H1 (cell line): ENCODE results near the gene RMDN2. TPM values are rescaled to one million over a fixed set of nuclear protein-coding genes. Genes with fewer than 3 reads are reported as not detected.

ENCODE experiments used
- ASH2L ChIP-seq: fragments of 200-600, 300-600 bp; sonication (generic); IDR thresholded peaks from one replicate; pipeline ENCODE4 v1.7.1; 2017; ENCODE audit warnings: low read length
- BACH1 ChIP-seq: IDR thresholded peaks from 2 replicates; pipeline ENCODE4 v1.6.1; 2012; ENCODE audit warnings: low read length, improper control_type of control experiment
- CBX5 ChIP-seq: fragments of 300-800, 300-1000 bp; sonication (generic); IDR thresholded peaks from 2 replicates; pipeline ENCODE4 v1.7.1; 2016; ENCODE audit warnings: antibody characterized with exemption, low read length, low read depth
- CHD1 ChIP-seq: IDR thresholded peaks from 2 replicates; pipeline ENCODE4 v1.6.1; 2012; ENCODE audit warnings: low read depth, low read length, improper control_type of control experiment
- CREB1 ChIP-seq: IDR thresholded peaks from 2 replicates; pipeline ENCODE4 v1.6.1; 2012; ENCODE audit warnings: inconsistent platforms
- HDAC6 ChIP-seq: IDR thresholded peaks from one replicate; pipeline ENCODE4 v1.7.1; 2012; ENCODE audit warnings: low read depth, mild to moderate bottlenecking, inconsistent platforms, low read length, moderate library complexity
- MAFK ChIP-seq: IDR thresholded peaks from 2 replicates; pipeline ENCODE4 v1.6.1; 2012; ENCODE audit warnings: low read depth, mild to moderate bottlenecking, improper control_type of control experiment, low read length
- RBBP5 ChIP-seq: IDR thresholded peaks from 2 replicates; pipeline ENCODE4 v1.7.1; 2012; ENCODE audit warnings: low read depth, mild to moderate bottlenecking, inconsistent platforms, low read length, moderate library complexity, borderline replicate concordance
- RFX5 ChIP-seq: IDR thresholded peaks from 2 replicates; pipeline ENCODE4 v1.6.1; 2011; ENCODE audit warnings: low read depth, low read length, improper control_type of control experiment, borderline replicate concordance
- RNF2 ChIP-seq: fragments of 200-900, 300-1000 bp; sonication (generic); IDR thresholded peaks from 2 replicates; pipeline ENCODE4 v1.7.1; 2016; ENCODE audit warnings: borderline replicate concordance, low read depth, mild to moderate bottlenecking, antibody characterized with exemption, low read length; ENCODE audit not compliant: poor library complexity, severe bottlenecking; ENCODE audit errors: missing control alignments
- SAP30 ChIP-seq: fragments of 300-600 bp; sonication (generic); IDR thresholded peaks from 2 replicates; pipeline ENCODE4 v1.7.1; 2012; ENCODE audit warnings: low read length, moderate library complexity, mild to moderate bottlenecking, inconsistent platforms; ENCODE audit not compliant: insufficient read depth, insufficient replicate concordance
- SIRT6 ChIP-seq: IDR thresholded peaks from one replicate; pipeline ENCODE4 v1.7.1; 2012; ENCODE audit warnings: low read length, inconsistent platforms
- SRF ChIP-seq: IDR thresholded peaks from 2 replicates; pipeline ENCODE4 v1.6.1; 2011; ENCODE audit warnings: mild to moderate bottlenecking, low read depth, low read length, moderate library complexity
- TAF1 ChIP-seq: IDR thresholded peaks from 2 replicates; pipeline ENCODE4 v1.6.1; 2011; ENCODE audit warnings: mild to moderate bottlenecking, low read depth, low read length
- TEAD4 ChIP-seq: IDR thresholded peaks from 2 replicates; pipeline ENCODE4 v1.6.1; 2012; ENCODE audit warnings: low read depth, low read length, inconsistent platforms, mixed read lengths
- polyA plus RNA-seq, 7 experiments: library from polyadenylated mRNA; depleted of rRNA in 3 of 7; stranded (reverse) in 5 of 7; unstranded in 2 of 7; fragments of >200 nt in 5 of 7; fragments of 200-250 nt in 2 of 7; gene quantifications; 1 replicate in 5 of 7; 2 replicates in 1 of 7; 4 replicates in 1 of 7; pipeline versions ENCODE4 v1.2.1 to v1.2.3, GENCODE V29; 2011 to 2013; ENCODE audit warnings: missing spikeins in 2 of 7, mixed read lengths in 2 of 7
- total RNA-seq: library from RNA; stranded (reverse); fragmentation: NEBNext Ultra II Directional; extraction: Animal tissue kit (Norgen Biotek cat#: 25700); gene quantifications from 2 replicates; pipeline ENCODE4 v1.2.1, GENCODE V29; 2021
- TF ChIP-seq, protein P1 (sequence below): IDR thresholded peaks from 2 replicates; pipeline ENCODE4 v1.6.1; 2012; ENCODE audit warnings: low read length, inconsistent platforms
- TF ChIP-seq, protein P2 (sequence below): IDR thresholded peaks from 2 replicates; pipeline ENCODE4 v1.6.1; 2011; ENCODE audit warnings: low read depth, mild to moderate bottlenecking, low read length; ENCODE audit not compliant: insufficient read depth
- TF ChIP-seq, protein P3 (sequence below), 3 experiments: IDR thresholded peaks; 1 replicate in 2 of 3; 2 replicates in 1 of 3; pipeline versions ENCODE4 v1.5.1 to v1.6.1; 2011; ENCODE audit warnings: low read length in 3 of 3, mild to moderate bottlenecking in 3 of 3, inconsistent platforms in 2 of 3, low read depth in 1 of 3, moderate library complexity in 1 of 3; ENCODE audit not compliant: insufficient read depth in 1 of 3; ENCODE audit errors: control extremely low read depth in 1 of 3
- TF ChIP-seq, protein P4 (sequence below): IDR thresholded peaks from 2 replicates; pipeline ENCODE4 v1.6.1; 2012; ENCODE audit warnings: inconsistent platforms

RMDN2 gene
- total and polyA plus RNA-seq, 2 of the 8 experiments (the other 6 are each of a cell fraction or from before 2014, with no cell fraction given) = 0.53 to 3.0 TPM

DNA sequence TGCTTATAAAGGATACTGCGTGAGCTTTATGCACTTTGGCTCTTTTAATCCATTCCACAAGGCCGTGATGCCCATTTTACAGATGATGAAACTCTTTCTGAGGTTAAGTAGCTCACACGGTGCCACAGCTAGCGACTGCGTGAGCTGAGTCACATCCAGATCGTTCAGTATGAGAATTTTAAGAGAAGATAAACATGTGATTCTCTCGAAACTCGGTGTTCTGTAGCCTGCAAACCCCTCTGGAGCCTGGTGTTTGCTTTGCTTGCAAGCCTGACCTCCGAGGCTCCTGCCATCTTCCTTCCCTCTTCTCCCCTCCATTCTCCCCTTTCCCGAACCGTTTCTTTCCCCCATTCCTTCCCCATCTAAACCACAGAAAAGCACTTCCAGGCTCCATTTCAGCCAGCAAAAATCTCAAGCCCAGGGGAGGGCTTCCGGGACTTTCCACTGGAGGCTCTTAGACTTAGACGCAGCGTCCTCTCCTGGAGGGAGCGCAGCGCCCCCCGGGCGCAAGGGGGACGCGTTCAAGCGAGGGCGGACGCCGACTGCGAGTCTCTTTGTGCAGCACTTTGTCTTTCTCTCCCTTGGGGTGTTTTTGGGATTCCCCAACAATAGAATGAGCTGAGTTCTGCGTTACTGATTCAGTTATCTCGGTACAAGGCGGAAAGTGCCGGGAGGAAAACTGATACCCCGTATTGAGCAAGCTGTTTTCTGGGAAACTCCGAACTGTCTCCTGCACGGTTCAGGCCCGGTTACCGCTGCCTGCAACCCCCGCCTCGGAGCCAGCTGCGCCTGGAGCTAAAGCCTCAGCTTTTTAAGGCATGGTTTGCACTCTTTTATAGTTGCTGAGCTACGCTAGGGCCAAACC is 112.9 kb downstream of the RMDN2 start (continued):
- TF ChIP-seq TAF1 (no peak), CHD1 (no peak), HDAC6 (no peak), BACH1 (no peak), RNF2 (no peak), RBBP5 (no peak), MAFK (no peak), CREB1 (no peak), TEAD4 (no peak), ASH2L (peak; percentile 79), SIRT6 (no peak), RFX5 (no peak), CBX5 (no peak), SAP30 (no peak), SRF (no peak)
- TF ChIP-seq, protein P1, sequence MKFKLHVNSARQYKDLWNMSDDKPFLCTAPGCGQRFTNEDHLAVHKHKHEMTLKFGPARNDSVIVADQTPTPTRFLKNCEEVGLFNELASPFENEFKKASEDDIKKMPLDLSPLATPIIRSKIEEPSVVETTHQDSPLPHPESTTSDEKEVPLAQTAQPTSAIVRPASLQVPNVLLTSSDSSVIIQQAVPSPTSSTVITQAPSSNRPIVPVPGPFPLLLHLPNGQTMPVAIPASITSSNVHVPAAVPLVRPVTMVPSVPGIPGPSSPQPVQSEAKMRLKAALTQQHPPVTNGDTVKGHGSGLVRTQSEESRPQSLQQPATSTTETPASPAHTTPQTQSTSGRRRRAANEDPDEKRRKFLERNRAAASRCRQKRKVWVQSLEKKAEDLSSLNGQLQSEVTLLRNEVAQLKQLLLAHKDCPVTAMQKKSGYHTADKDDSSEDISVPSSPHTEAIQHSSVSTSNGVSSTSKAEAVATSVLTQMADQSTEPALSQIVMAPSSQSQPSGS = no peak
- TF ChIP-seq, protein P2, sequence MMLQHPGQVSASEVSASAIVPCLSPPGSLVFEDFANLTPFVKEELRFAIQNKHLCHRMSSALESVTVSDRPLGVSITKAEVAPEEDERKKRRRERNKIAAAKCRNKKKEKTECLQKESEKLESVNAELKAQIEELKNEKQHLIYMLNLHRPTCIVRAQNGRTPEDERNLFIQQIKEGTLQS = no peak
- TF ChIP-seq, protein P3, sequence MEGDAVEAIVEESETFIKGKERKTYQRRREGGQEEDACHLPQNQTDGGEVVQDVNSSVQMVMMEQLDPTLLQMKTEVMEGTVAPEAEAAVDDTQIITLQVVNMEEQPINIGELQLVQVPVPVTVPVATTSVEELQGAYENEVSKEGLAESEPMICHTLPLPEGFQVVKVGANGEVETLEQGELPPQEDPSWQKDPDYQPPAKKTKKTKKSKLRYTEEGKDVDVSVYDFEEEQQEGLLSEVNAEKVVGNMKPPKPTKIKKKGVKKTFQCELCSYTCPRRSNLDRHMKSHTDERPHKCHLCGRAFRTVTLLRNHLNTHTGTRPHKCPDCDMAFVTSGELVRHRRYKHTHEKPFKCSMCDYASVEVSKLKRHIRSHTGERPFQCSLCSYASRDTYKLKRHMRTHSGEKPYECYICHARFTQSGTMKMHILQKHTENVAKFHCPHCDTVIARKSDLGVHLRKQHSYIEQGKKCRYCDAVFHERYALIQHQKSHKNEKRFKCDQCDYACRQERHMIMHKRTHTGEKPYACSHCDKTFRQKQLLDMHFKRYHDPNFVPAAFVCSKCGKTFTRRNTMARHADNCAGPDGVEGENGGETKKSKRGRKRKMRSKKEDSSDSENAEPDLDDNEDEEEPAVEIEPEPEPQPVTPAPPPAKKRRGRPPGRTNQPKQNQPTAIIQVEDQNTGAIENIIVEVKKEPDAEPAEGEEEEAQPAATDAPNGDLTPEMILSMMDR (IDR thresholded peaks at IDR 0.05; ENCODE audit: control extremely low read depth in 1 of 3, insufficient read depth in 1 of 3, low read depth in 1 of 3, low read length in 3 of 3) = peak; percentile 38 to 69 (median 54)
- TF ChIP-seq, protein P4, sequence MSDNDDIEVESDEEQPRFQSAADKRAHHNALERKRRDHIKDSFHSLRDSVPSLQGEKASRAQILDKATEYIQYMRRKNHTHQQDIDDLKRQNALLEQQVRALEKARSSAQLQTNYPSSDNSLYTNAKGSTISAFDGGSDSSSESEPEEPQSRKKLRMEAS = no peak
